AG04450 (cell line): ENCODE results near the gene MROH7. TPM values are rescaled to one million over a fixed set of nuclear protein-coding genes. Genes with fewer than 3 reads are reported as not detected.

Source experiments
- CTCF ChIA-PET: fragments of 300-600, 350-600 bp; formaldehyde crosslinking; extraction: SDS; loops from one replicate; lab custom pipeline; 2022; ENCODE audit warnings: antibody characterized with exemption, inconsistent platforms; lab: Charles Lee
- POLR2A ChIA-PET: fragments of 350-600 bp; formaldehyde crosslinking; extraction: SDS; loops from one replicate; lab custom pipeline; 2021; ENCODE audit warnings: antibody characterized with exemption, inconsistent platforms; lab: Yijun Ruan, JAX
- DNase-seq: peaks from one replicate; pipeline ENCODE4 v3.0.0-alpha.2; 2011; ENCODE audit warnings: low read depth, low spot score
- H3K27ac ChIP-seq: one replicate; pipeline ENCODE4 v1.5.1; 2012; ENCODE audit warnings: low read depth, low read length, control low read depth
- H3K27me3 ChIP-seq: one replicate; pipeline ENCODE4 v1.6.0; 2012; ENCODE audit warnings: low read length; ENCODE audit not compliant: control insufficient read depth, insufficient read depth
- H3K4me3 ChIP-seq: 2 replicates; pipeline ENCODE4 v1.5.1; 2011; ENCODE audit warnings: mild to moderate bottlenecking, low read depth, low read length, control low read depth
- H3K9me3 ChIP-seq: 2 replicates; pipeline ENCODE4 v1.5.1; 2012; ENCODE audit warnings: low read length; ENCODE audit not compliant: control insufficient read depth, insufficient read depth
- CTCF ChIP-seq: IDR thresholded peaks from 2 replicates; pipeline ENCODE4 v1.5.1; 2011; ENCODE audit warnings: low read depth, low read length, control low read depth, inconsistent platforms
- polyA plus RNA-seq: library from polyadenylated mRNA; depleted of rRNA; stranded (reverse); fragments of >200 nt; gene quantifications from 2 replicates; pipeline ENCODE4 v1.2.3, GENCODE V29; 2011

MROH7 gene
- polyA plus RNA-seq, 1 experiment: not detected

- Histone ChIP-seq H3K27me3 (peaks cover 11% of the 10 kb centered on the region), H3K9me3 (no peaks in the 10 kb centered on the region), H3K27ac (no peak overlapping the region), H3K4me3 (no peak overlapping the region)
- ChIA-PET CTCF (no interaction called here), POLR2A (no interaction called here)
- TF ChIP-seq CTCF: no peak
- DNase-seq: no peak
These were observed 109.8 kb downstream of the MROH7 start for GRCh38 chr1:54751426-54751825.

GRCh38 chr1:54754045-54754444 is 112.5 kb downstream of the MROH7 start:
- ChIA-PET CTCF (no interaction called here), POLR2A (no interaction called here)
- Histone ChIP-seq H3K9me3 (no peaks in the 10 kb centered on the region), H3K27ac (no peak overlapping the region), H3K4me3 (no peak overlapping the region), H3K27me3 (peaks cover 8% of the 10 kb centered on the region)
- TF ChIP-seq CTCF: no peak
- no peak for DNase-seq

- ChIA-PET POLR2A (no interaction called here), CTCF (no interaction called here)
- no peak overlapping the region for H3K4me3 ChIP-seq
- no peak for DNase-seq
- no peak for TF ChIP-seq CTCF
- no peak overlapping the region for H3K27ac ChIP-seq
- H3K9me3 ChIP-seq: no peaks in the 10 kb centered on the region
- H3K27me3 ChIP-seq: peaks cover 6% of the 10 kb centered on the region
These were observed 113.1 kb downstream of the MROH7 start for GRCh38 chr1:54754486-54755285.

GRCh38 chr1:54757833-54758232 is 116.2 kb downstream of the MROH7 start:
- no peak for DNase-seq
- Histone ChIP-seq H3K9me3 (no peaks in the 10 kb centered on the region), H3K27me3 (no peaks in the 10 kb centered on the region), H3K27ac (no peak overlapping the region), H3K4me3 (no peak overlapping the region)
- ChIA-PET POLR2A (no interaction called here), CTCF (no interaction called here)
- no peak for TF ChIP-seq CTCF

GRCh38 chr1:54758678-54759348 is 117.2 kb downstream of the MROH7 start:
- ChIA-PET CTCF (no interaction called here), POLR2A (no interaction called here)
- no peaks in the 10 kb centered on the region for H3K9me3 ChIP-seq
- DNase-seq: no peak
- TF ChIP-seq CTCF: no peak
- H3K27me3 ChIP-seq: no peaks in the 10 kb centered on the region
- H3K27ac ChIP-seq: no peak overlapping the region
- no peak overlapping the region for H3K4me3 ChIP-seq
